Panc1 (cell line): ENCODE results near the gene SREK1IP1. TPM values are rescaled to one million over a fixed set of nuclear protein-coding genes. Genes with fewer than 3 reads are reported as not detected.
A peak's percentile ranks its signal among the peaks of the same experiment; 100 is the strongest.

Experiments used
- ATAC-seq: fragments of 200-7000 bp; cut with Tn5 transposase; 2 replicates; pipeline ENCODE4 v1.9.1; 2020; ENCODE audit warnings: mild to moderate bottlenecking, moderate library complexity
- BruUV-seq: library from RNA; stranded (reverse); fragments of 400-500 nt; replicated peaks from 2 replicates; lab custom pipeline; 2021; lab: Mats Ljungman, UMichigan
- CTCF ChIA-PET: fragments of 300-600 bp; sonication (Branson Sonifier 250); formaldehyde crosslinking; loops from one replicate; lab custom pipeline; 2022; ENCODE audit warnings: antibody characterized with exemption; lab: Charles Lee
- POLR2A ChIA-PET: fragments of 300-600 bp; sonication (Branson Sonifier 250); formaldehyde crosslinking; loops from one replicate; lab custom pipeline; 2022; ENCODE audit warnings: antibody characterized with exemption; lab: Charles Lee
- DNase-seq: peaks from one replicate; pipeline ENCODE4 v3.0.0-alpha.2; 2010; ENCODE audit warnings: low read depth, low spot score
- H3K27ac ChIP-seq: 2 replicates; pipeline ENCODE4 v1.5.1; 2011; ENCODE audit warnings: mild to moderate bottlenecking, low read length, inconsistent platforms
- H3K27me3 ChIP-seq: fragments of 200-500 bp; sonication (Bioruptor generic); 2 replicates; pipeline ENCODE4 v1.6.0; 2014; ENCODE audit warnings: low read length, inconsistent platforms; ENCODE audit not compliant: control insufficient read depth, insufficient read depth
- H3K36me3 ChIP-seq: fragments of 200-500 bp; sonication (Bioruptor generic); 2 replicates; pipeline ENCODE4 v1.5.1; 2014; ENCODE audit warnings: inconsistent platforms, mild to moderate bottlenecking, low read length, moderate library complexity; ENCODE audit not compliant: control insufficient read depth, insufficient read depth
- H3K4me1 ChIP-seq: 2 replicates; pipeline ENCODE4 v1.5.1; 2011; ENCODE audit warnings: inconsistent platforms, mild to moderate bottlenecking, low read length, moderate library complexity; ENCODE audit not compliant: control insufficient read depth, insufficient read depth
- H3K4me3 ChIP-seq, 2 experiments: 2 replicates each; pipeline ENCODE4 v1.5.1; 2011 to 2012; ENCODE audit warnings: low read depth in 2 of 2, low read length in 2 of 2, mild to moderate bottlenecking in 2 of 2, inconsistent platforms in 1 of 2, moderate library complexity in 1 of 2
- H3K9me3 ChIP-seq: fragments of 200-500 bp; sonication (Bioruptor generic); 2 replicates; pipeline ENCODE4 v1.5.1; 2014; ENCODE audit warnings: low read depth, mild to moderate bottlenecking, inconsistent platforms, low read length, moderate library complexity; ENCODE audit not compliant: control insufficient read depth, insufficient read depth
- CTCF ChIP-seq: fragments of 450-650 bp; IDR thresholded peaks from 2 replicates; pipeline ENCODE4 v1.5.1; 2017; ENCODE audit warnings: mild to moderate bottlenecking
- POLR2AphosphoS5 ChIP-seq: IDR thresholded peaks from 2 replicates; pipeline ENCODE4 v1.6.1; 2012; ENCODE audit warnings: mild to moderate bottlenecking, low read depth, low read length, moderate library complexity
- REST ChIP-seq, 2 experiments: IDR thresholded peaks; 2 replicates each; pipeline ENCODE4 v1.6.1; 2011 to 2012; ENCODE audit warnings: low read depth in 2 of 2, control low read depth in 1 of 2, low read length in 1 of 2, mild to moderate bottlenecking in 1 of 2, moderate library complexity in 1 of 2; ENCODE audit not compliant: insufficient read depth in 1 of 2
- SIN3A ChIP-seq: IDR thresholded peaks from 2 replicates; pipeline ENCODE4 v1.6.1; 2012; ENCODE audit warnings: low read depth, mild to moderate bottlenecking, low read length, moderate library complexity, borderline replicate concordance; ENCODE audit not compliant: insufficient read depth
- TCF7L2 ChIP-seq: IDR thresholded peaks from 2 replicates; pipeline ENCODE4 v1.6.1; 2011; ENCODE audit warnings: mild to moderate bottlenecking, low read depth, low read length, inconsistent platforms
- in situ Hi-C: cut with HindIII; loops from 2 replicates; pipeline ENCODE4 v1.10.0; 2016; ENCODE audit warnings: low sequenced_read_pairs, low pct_unique_long_range_greater_than_20kb
- intact Hi-C: fragments of 100-400 bp; cut with micrococcal nuclease; formaldehyde crosslinking; loops from one replicate; pipeline ENCODE4 v1.10.0; 2022; ENCODE audit not compliant: unreplicated experiment
- total RNA-seq: library from RNA; stranded (reverse); gene quantifications from one replicate; pipeline ENCODE4 v1.2.1, GENCODE V29; 2021; ENCODE audit not compliant: unreplicated experiment

Gene SREK1IP1
- total RNA-seq, 1 experiment from 2014 or later: 13.3 TPM

- peak; percentile 20; the same call in 1 of the 2 replicates for TF ChIP-seq CTCF
- no peak for TF ChIP-seq SIN3A
- TF ChIP-seq REST (IDR thresholded peaks at IDR 0.05; ENCODE audit: insufficient read depth in 1 of 2, low read depth in 2 of 2, low read length in 1 of 2): no peak
- TF ChIP-seq POLR2AphosphoS5: no peak
- no peak for TF ChIP-seq TCF7L2
- CTCF ChIA-PET: no interaction called here
- POLR2A ChIA-PET: no interaction called here
- no peak for DNase-seq
- Histone ChIP-seq H3K36me3 (no peaks in the 10 kb centered on the region), H3K27me3 (peaks cover 5% of the 10 kb centered on the region; the same call in 1 of the 2 replicates), H3K4me3 (no peak overlapping the region), H3K9me3 (no peaks in the 10 kb centered on the region), H3K27ac (no peak overlapping the region), H3K4me1 (no peaks in the 10 kb centered on the region)
- in situ Hi-C loops (no loop called here), intact Hi-C loops (no loop called here)
- no TSS peak for BruUV-seq
- ATAC-seq: no peak
Observed at GRCh38 chr5:64682608-64683007, 85.9 kb downstream of the SREK1IP1 start.

- DNase-seq: no peak
- POLR2A ChIA-PET: no interaction called here
- in situ Hi-C loops (no loop called here), intact Hi-C loops (no loop called here)
- no peaks in the 10 kb centered on the region for H3K4me1 ChIP-seq
- no TSS peak for BruUV-seq
- H3K9me3 ChIP-seq: no peaks in the 10 kb centered on the region
- CTCF ChIA-PET: no interaction called here
- TF ChIP-seq SIN3A (no peak), POLR2AphosphoS5 (no peak), CTCF (peak; percentile 39), REST (IDR thresholded peaks at IDR 0.05; ENCODE audit: insufficient read depth in 1 of 2, low read depth in 2 of 2, low read length in 1 of 2) (no peak)
- no peaks in the 10 kb centered on the region for H3K36me3 ChIP-seq
- no peak overlapping the region for H3K4me3 ChIP-seq
- H3K27ac ChIP-seq: no peak overlapping the region
- peak; percentile 73 for ATAC-seq
- peaks cover 4% of the 10 kb centered on the region; the same call in 1 of the 2 replicates for H3K27me3 ChIP-seq
Observed at GRCh38 chr5:64680289-64680688, 88.2 kb downstream of the SREK1IP1 start.
